Measurements from ENCODE around the gene CCNK. TPM values are rescaled to one million over a fixed set of nuclear protein-coding genes. Genes with fewer than 3 reads are reported as not detected.

The CCNK gene
- total RNA-seq, 2 donors from 2014 or later: 5.3 to 9.6 TPM

DNA sequence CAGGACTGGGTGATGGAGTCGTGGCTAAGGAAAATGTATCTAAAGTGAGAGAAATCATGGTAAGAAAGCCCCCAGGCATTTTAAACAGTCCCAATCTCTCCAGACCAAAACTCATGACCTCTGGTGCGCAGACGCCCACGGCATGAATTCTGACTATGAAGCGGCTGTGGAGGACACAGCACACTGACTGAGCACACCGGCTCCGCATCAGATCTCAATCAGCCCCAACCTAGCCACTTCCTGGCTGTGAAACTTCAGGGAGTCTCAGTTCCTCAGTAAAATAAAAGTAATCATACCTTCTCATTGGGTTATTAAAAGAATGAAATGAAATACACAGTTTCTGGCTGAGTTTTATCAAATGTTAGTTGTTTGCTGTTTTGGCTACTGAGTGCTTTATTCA, 39.3 kb upstream of the CCNK start:
- DNase-seq (no peak), ATAC-seq (no peak)
- no peak overlapping the region for H3K27ac ChIP-seq
- 91 to 93% methylated on average over 7 of the region's 7 CpGs for WGBS, 2 donors
- H3K36me3 ChIP-seq (replicated peaks in 1 of 2; ENCODE audit: insufficient read depth in 1 of 2, low read depth in 2 of 2): peaks cover 0 to 6% of the 10 kb centered on the region in 2 donors
- H3K4me1 ChIP-seq: no peaks in the 10 kb centered on the region
- TF ChIP-seq POLR2A (IDR thresholded peaks at IDR 0.05): no peak
- no peak for TF ChIP-seq CTCF (IDR thresholded peaks at IDR 0.05)
- no peaks in the 10 kb centered on the region for H3K9me3 ChIP-seq
- intact Hi-C loops (cut with DNase I): no loop called here
- no peak overlapping the region for H3K4me3 ChIP-seq
- H3K27me3 ChIP-seq: no peaks in the 10 kb centered on the region

DNA sequence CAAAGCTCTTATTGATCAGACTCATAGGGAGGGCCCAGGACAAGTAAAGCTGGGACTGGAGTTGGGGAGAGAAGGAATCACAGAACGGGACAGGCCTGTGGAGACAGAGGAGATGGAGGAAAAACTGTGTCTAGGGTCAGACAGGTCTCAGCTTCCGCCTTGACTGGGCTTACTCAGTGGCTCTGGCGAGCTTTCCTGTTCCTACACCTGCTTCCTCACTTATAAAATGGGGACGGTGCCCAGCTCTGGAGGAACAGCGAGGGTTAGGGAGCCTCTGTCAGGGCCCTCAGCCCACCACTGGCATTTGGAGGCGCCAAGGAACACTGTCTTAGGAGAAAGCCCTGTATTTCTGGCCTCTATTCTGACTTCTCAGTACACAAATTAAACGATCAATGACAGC, 35.3 kb upstream of the CCNK start:
- Histone ChIP-seq H3K27me3 (no peaks in the 10 kb centered on the region), H3K9me3 (no peaks in the 10 kb centered on the region), H3K4me3 (no peak overlapping the region), H3K27ac (no peak overlapping the region), H3K36me3 (replicated peaks in 1 of 2; ENCODE audit: insufficient read depth in 1 of 2, low read depth in 2 of 2) (peaks cover 0 to 11% of the 10 kb centered on the region in 2 donors), H3K4me1 (peaks cover 4% of the 10 kb centered on the region)
- 91 to 94% methylated on average over 7 of the region's 7 CpGs for WGBS, 2 donors
- ATAC-seq: no peak
- no peak for DNase-seq
- intact Hi-C loops (cut with DNase I): no loop called here
- TF ChIP-seq POLR2A (IDR thresholded peaks at IDR 0.05): no peak
- TF ChIP-seq CTCF (IDR thresholded peaks at IDR 0.05): no peak

GRCh38 chr14:99447739-99448138, 33.5 kb upstream of the CCNK start:
- TF ChIP-seq CTCF (IDR thresholded peaks at IDR 0.05) (no peak), POLR2A (IDR thresholded peaks at IDR 0.05) (no peak)
- ATAC-seq: no peak
- Histone ChIP-seq H3K27ac (no peak overlapping the region), H3K4me1 (peaks cover 4% of the 10 kb centered on the region), H3K36me3 (replicated peaks in 1 of 2; ENCODE audit: insufficient read depth in 1 of 2, low read depth in 2 of 2) (peaks cover 0 to 11% of the 10 kb centered on the region in 2 donors), H3K4me3 (no peak overlapping the region), H3K9me3 (no peaks in the 10 kb centered on the region), H3K27me3 (no peaks in the 10 kb centered on the region)
- 77 to 80% methylated on average over 4 of the region's 4 CpGs for WGBS, 2 donors
- DNase-seq: no peak
- intact Hi-C loops (cut with DNase I): no loop called here

DNA sequence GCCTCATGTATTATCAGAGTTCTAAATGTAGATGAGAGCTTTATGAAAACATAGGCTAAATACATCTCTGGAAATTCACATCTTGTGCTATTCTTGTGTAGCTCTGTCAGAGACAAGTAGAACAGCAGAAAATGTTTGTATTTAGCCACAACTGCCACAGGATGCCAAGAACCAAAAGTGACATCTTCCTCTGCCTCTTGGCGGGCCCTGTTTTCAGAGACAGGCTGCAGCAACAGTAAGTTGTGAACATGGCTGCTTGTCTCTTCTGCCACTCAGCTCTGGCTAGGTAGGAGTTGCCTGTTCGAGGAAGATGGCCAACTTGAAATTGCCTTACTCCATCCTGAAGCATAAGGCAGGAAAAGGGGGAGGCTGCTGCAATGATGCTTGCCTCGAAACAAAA, 30.9 kb upstream of the CCNK start:
- 87 to 98% methylated on average over 3 of the region's 3 CpGs for WGBS, 2 donors
- H3K4me1 ChIP-seq: peaks cover 4% of the 10 kb centered on the region
- no peak overlapping the region for H3K4me3 ChIP-seq
- ATAC-seq: no peak
- DNase-seq: no peak
- TF ChIP-seq CTCF (IDR thresholded peaks at IDR 0.05): no peak
- no peak for TF ChIP-seq POLR2A (IDR thresholded peaks at IDR 0.05)
- no peak overlapping the region for H3K27ac ChIP-seq
- H3K27me3 ChIP-seq: no peaks in the 10 kb centered on the region
- H3K9me3 ChIP-seq: no peaks in the 10 kb centered on the region
- intact Hi-C loops (cut with DNase I): no loop called here
- H3K36me3 ChIP-seq (replicated peaks in 1 of 2; ENCODE audit: insufficient read depth in 1 of 2, low read depth in 2 of 2): peaks cover 0 to 11% of the 10 kb centered on the region in 2 donors

GRCh38 chr14:99451234-99451633, 30.0 kb upstream of the CCNK start:
- 96 to 97% methylated on average over 5 of the region's 5 CpGs for WGBS, 2 donors
- intact Hi-C loops (cut with DNase I): no loop called here
- Histone ChIP-seq H3K4me3 (no peak overlapping the region), H3K4me1 (peaks cover 4% of the 10 kb centered on the region), H3K9me3 (no peaks in the 10 kb centered on the region), H3K36me3 (replicated peaks in 1 of 2; ENCODE audit: insufficient read depth in 1 of 2, low read depth in 2 of 2) (peaks cover 0 to 11% of the 10 kb centered on the region in 2 donors), H3K27ac (no peak overlapping the region), H3K27me3 (no peaks in the 10 kb centered on the region)
- ATAC-seq (no peak), DNase-seq (no peak)
- TF ChIP-seq POLR2A (IDR thresholded peaks at IDR 0.05) (no peak), CTCF (IDR thresholded peaks at IDR 0.05) (no peak)
